GM06990 (cell line): ENCODE measurements around the gene TXLNA.
"Not testable (repeated sequence)": the region's sequence is repeated elsewhere in the genome, so short reads cannot be mapped to it uniquely, and the experiment has no call there.

ENCODE experiments used
- DNase-seq: peaks from one replicate; pipeline ENCODE4 v3.0.0-alpha.2; 2011; ENCODE audit not compliant: insufficient read length; ENCODE audit errors: extremely low read depth
- H3K27me3 ChIP-seq: replicated peaks from 2 replicates; pipeline ENCODE4 v1.6.0; 2011; ENCODE audit warnings: low read length; ENCODE audit not compliant: control insufficient read depth, insufficient read depth
- H3K36me3 ChIP-seq: 2 replicates; pipeline ENCODE4 v1.5.1; 2011; ENCODE audit warnings: low read length; ENCODE audit not compliant: control insufficient read depth, insufficient read depth
- H3K4me3 ChIP-seq: replicated peaks from 2 replicates; pipeline ENCODE4 v1.5.1; 2011; ENCODE audit warnings: low read depth, mild to moderate bottlenecking, control low read depth, low read length
- CTCF ChIP-seq: IDR thresholded peaks from 2 replicates; pipeline ENCODE4 v1.5.1; 2011; ENCODE audit warnings: low read length, control low read depth, mild to moderate bottlenecking, inconsistent platforms; ENCODE audit not compliant: insufficient read depth, poor library complexity, severe bottlenecking

TXLNA gene

GRCh38 chr1:32179443-32180185 lies at the start of gene TXLNA:
TSS of gene TXLNA (plus strand) at chr1:32179675. CDS start at chr1:32180346, 671 bp downstream.
- DNase-seq, result peak; percentile 95
- TF ChIP-seq CTCF, result no peak
- H3K36me3 ChIP-seq, result peaks cover 7% of the 10 kb centered on the region
- H3K4me3 ChIP-seq, result peak within 1 kb of the TSS; percentile 87
- H3K27me3 ChIP-seq, result no peaks in the 10 kb centered on the region

- H3K36me3 ChIP-seq, result not testable (repeated sequence)
Observed at GRCh38 chr1:32133950-32134280, 45.6 kb upstream of the TXLNA start.

GRCh38 chr1:32137111-32137510 lies 42.4 kb upstream of the TXLNA start:
- no peaks in the 10 kb centered on the region for H3K36me3 ChIP-seq
- no peak overlapping the region for H3K4me3 ChIP-seq
- no peak for DNase-seq
- no peak for TF ChIP-seq CTCF
- no peaks in the 10 kb centered on the region for H3K27me3 ChIP-seq

More at GRCh38 chr1:32133950-32134280, 45.6 kb upstream of the TXLNA start:
- not testable (repeated sequence) for DNase-seq, H3K4me3 ChIP-seq, H3K27me3 ChIP-seq

GRCh38 chr1:32138965-32139364 lies 40.5 kb upstream of the TXLNA start:
- Histone ChIP-seq H3K36me3 (no peaks in the 10 kb centered on the region), H3K4me3 (no peak overlapping the region), H3K27me3 (no peaks in the 10 kb centered on the region)
- no peak for TF ChIP-seq CTCF
- no peak for DNase-seq

GRCh38 chr1:32142446-32143301 lies 36.8 kb upstream of the TXLNA start:
- H3K27me3 ChIP-seq, result no peaks in the 10 kb centered on the region
- H3K4me3 ChIP-seq, result no peak overlapping the region
- no peaks in the 10 kb centered on the region for H3K36me3 ChIP-seq
- TF ChIP-seq CTCF, result no peak
- no peak for DNase-seq

GRCh38 chr1:32143302-32143695 lies 36.2 kb upstream of the TXLNA start:
- H3K27me3 ChIP-seq, H3K4me3 ChIP-seq, H3K36me3 ChIP-seq, DNase-seq: not testable (repeated sequence)
